MM.1S (cell line): ENCODE data around the gene FOXB2.

Experiments
- EZH2 ChIP-seq: fragments of 300-600 bp; sonication (generic); optimal IDR thresholded peaks from 2 replicates; pipeline ENCODE3; 2017; ENCODE audit warnings: low read depth, mild to moderate bottlenecking, antibody characterized with exemption, low read length, mixed read lengths
- TF ChIP-seq, protein P1 (sequence below): fragments of 300-600 bp; sonication (generic); IDR thresholded peaks from 2 replicates; pipeline ENCODE4 v1.5.1; 2016; ENCODE audit warnings: antibody characterized with exemption, low read length, mixed read lengths

GRCh38 chr9:77022783-77023440, 3.5 kb downstream of the FOXB2 start:
- TF ChIP-seq, protein P1, sequence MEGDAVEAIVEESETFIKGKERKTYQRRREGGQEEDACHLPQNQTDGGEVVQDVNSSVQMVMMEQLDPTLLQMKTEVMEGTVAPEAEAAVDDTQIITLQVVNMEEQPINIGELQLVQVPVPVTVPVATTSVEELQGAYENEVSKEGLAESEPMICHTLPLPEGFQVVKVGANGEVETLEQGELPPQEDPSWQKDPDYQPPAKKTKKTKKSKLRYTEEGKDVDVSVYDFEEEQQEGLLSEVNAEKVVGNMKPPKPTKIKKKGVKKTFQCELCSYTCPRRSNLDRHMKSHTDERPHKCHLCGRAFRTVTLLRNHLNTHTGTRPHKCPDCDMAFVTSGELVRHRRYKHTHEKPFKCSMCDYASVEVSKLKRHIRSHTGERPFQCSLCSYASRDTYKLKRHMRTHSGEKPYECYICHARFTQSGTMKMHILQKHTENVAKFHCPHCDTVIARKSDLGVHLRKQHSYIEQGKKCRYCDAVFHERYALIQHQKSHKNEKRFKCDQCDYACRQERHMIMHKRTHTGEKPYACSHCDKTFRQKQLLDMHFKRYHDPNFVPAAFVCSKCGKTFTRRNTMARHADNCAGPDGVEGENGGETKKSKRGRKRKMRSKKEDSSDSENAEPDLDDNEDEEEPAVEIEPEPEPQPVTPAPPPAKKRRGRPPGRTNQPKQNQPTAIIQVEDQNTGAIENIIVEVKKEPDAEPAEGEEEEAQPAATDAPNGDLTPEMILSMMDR: no peak
- TF ChIP-seq EZH2: no peak
